ENCODE data around the gene ZNF552.

GRCh38 chr19:57771417-57771816 lies 43.3 kb downstream of the ZNF552 start:
- no peak for TF ChIP-seq POLR2A (IDR thresholded peaks at IDR 0.05)
- TF ChIP-seq, protein P1, sequence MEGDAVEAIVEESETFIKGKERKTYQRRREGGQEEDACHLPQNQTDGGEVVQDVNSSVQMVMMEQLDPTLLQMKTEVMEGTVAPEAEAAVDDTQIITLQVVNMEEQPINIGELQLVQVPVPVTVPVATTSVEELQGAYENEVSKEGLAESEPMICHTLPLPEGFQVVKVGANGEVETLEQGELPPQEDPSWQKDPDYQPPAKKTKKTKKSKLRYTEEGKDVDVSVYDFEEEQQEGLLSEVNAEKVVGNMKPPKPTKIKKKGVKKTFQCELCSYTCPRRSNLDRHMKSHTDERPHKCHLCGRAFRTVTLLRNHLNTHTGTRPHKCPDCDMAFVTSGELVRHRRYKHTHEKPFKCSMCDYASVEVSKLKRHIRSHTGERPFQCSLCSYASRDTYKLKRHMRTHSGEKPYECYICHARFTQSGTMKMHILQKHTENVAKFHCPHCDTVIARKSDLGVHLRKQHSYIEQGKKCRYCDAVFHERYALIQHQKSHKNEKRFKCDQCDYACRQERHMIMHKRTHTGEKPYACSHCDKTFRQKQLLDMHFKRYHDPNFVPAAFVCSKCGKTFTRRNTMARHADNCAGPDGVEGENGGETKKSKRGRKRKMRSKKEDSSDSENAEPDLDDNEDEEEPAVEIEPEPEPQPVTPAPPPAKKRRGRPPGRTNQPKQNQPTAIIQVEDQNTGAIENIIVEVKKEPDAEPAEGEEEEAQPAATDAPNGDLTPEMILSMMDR (IDR thresholded peaks at IDR 0.05) = no peak
